IMR-90 (cell line): Measurements from ENCODE around the gene NDST1. TPM values are rescaled to one million over a fixed set of nuclear protein-coding genes. Genes with fewer than 3 reads are reported as not detected.

Source experiments
- ATAC-seq: fragments of 200-7000 bp; cut with Tn5 transposase; 2 replicates; pipeline ENCODE4 v1.9.1; 2020; ENCODE audit warnings: low read depth, mild to moderate bottlenecking, moderate library complexity
- BruUV-seq: library from RNA; stranded (reverse); fragments of 400-500 nt; replicated peaks from 2 replicates; lab custom pipeline; 2021; lab: Mats Ljungman, UMichigan
- CTCF ChIA-PET: fragments of 300-600 bp; formaldehyde crosslinking; extraction: SDS; loops from one replicate; lab custom pipeline; 2021; ENCODE audit warnings: antibody characterized with exemption; lab: Yijun Ruan, JAX
- POLR2A ChIA-PET: fragments of 300-600 bp; sonication (Branson Sonifier 250); formaldehyde crosslinking; loops from one replicate; lab custom pipeline; 2022; ENCODE audit warnings: antibody characterized with exemption; ENCODE audit not compliant: unreplicated experiment; lab: Charles Lee
- DNase-seq: peaks from one replicate; pipeline ENCODE4 v3.0.0; 2013
- H2AFZ ChIP-seq: replicated peaks from 2 replicates; pipeline ENCODE3; 2013; ENCODE audit warnings: low read length, mild to moderate bottlenecking; ENCODE audit not compliant: poor library complexity
- H2AK5ac ChIP-seq: 2 replicates; pipeline ENCODE4 v1.6.1; 2013; ENCODE audit warnings: low read depth, low read length, inconsistent platforms
- H2AK9ac ChIP-seq: replicated peaks from 2 replicates; pipeline ENCODE3; 2013; ENCODE audit warnings: mild to moderate bottlenecking, low read depth, low read length, moderate library complexity; ENCODE audit not compliant: poor library complexity
- H2BK120ac ChIP-seq: 2 replicates; pipeline ENCODE4 v1.6.1; 2013; ENCODE audit warnings: low read depth, low read length, inconsistent platforms
- H2BK15ac ChIP-seq: 3 replicates; pipeline ENCODE4 v1.6.1; 2013; ENCODE audit warnings: low read depth, low read length, inconsistent platforms
- H2BK20ac ChIP-seq: 2 replicates; pipeline ENCODE4 v1.6.1; 2013; ENCODE audit warnings: low read depth, mild to moderate bottlenecking, inconsistent platforms, low read length, moderate library complexity
- H2BK5ac ChIP-seq: 2 replicates; pipeline ENCODE4 v1.6.1; 2013; ENCODE audit warnings: mild to moderate bottlenecking, low read depth, low read length, inconsistent platforms; ENCODE audit not compliant: poor library complexity, severe bottlenecking
- H3K14ac ChIP-seq: replicated peaks from 2 replicates; pipeline ENCODE4 v1.6.1; 2013; ENCODE audit warnings: low read depth, low read length, inconsistent platforms
- H3K18ac ChIP-seq: 2 replicates; pipeline ENCODE4 v1.6.1; 2013; ENCODE audit warnings: low read depth, low read length, control low read depth
- H3K23ac ChIP-seq: 2 replicates; pipeline ENCODE4 v1.6.1; 2013; ENCODE audit warnings: low read depth, low read length, inconsistent platforms
- H3K27ac ChIP-seq: 2 replicates; pipeline ENCODE4 v1.5.1; 2013; ENCODE audit warnings: mild to moderate bottlenecking, control low read depth, low read length; ENCODE audit not compliant: insufficient read depth
- H3K27me3 ChIP-seq: 2 replicates; pipeline ENCODE4 v1.6.1; 2013; ENCODE audit warnings: low read length; ENCODE audit not compliant: control insufficient read depth, insufficient read depth
- H3K36me3 ChIP-seq: 2 replicates; pipeline ENCODE4 v1.6.1; 2013; ENCODE audit warnings: low read length, mixed read lengths; ENCODE audit not compliant: control insufficient read depth, insufficient read depth
- H3K4ac ChIP-seq: 2 replicates; pipeline ENCODE4 v1.6.1; 2013; ENCODE audit warnings: low read depth, low read length, inconsistent platforms
- H3K4me1 ChIP-seq: 2 replicates; pipeline ENCODE4 v1.6.1; 2013; ENCODE audit warnings: low read length, mixed read lengths; ENCODE audit not compliant: control insufficient read depth, insufficient read depth
- H3K4me2 ChIP-seq: 2 replicates; pipeline ENCODE4 v1.6.1; 2013; ENCODE audit warnings: low read depth, mild to moderate bottlenecking, control low read depth, low read length, moderate library complexity
- H3K4me3 ChIP-seq: 2 replicates; pipeline ENCODE4 v1.5.1; 2013; ENCODE audit warnings: low read depth, mild to moderate bottlenecking, control low read depth, low read length, moderate library complexity; ENCODE audit not compliant: insufficient read depth
- H3K56ac ChIP-seq: 2 replicates; pipeline ENCODE4 v1.6.1; 2013; ENCODE audit warnings: low read length, inconsistent platforms; ENCODE audit not compliant: insufficient read depth; ENCODE audit errors: extremely low read depth
- H3K79me1 ChIP-seq, 2 experiments: 2 replicates each; pipeline ENCODE4 v1.6.1; 2013; ENCODE audit warnings: low read length in 2 of 2, inconsistent platforms in 1 of 2, low read depth in 1 of 2
- H3K9ac ChIP-seq: 2 replicates; pipeline ENCODE4 v1.6.1; 2013; ENCODE audit warnings: low read depth, low read length, control low read depth
- H3K9me1 ChIP-seq: 2 replicates; pipeline ENCODE4 v1.6.1; 2013; ENCODE audit warnings: low read length, inconsistent platforms; ENCODE audit not compliant: insufficient read depth
- H3K9me3 ChIP-seq: 2 replicates; pipeline ENCODE4 v1.6.1; 2013; ENCODE audit warnings: low read length; ENCODE audit not compliant: control insufficient read depth, insufficient read depth
- H4K20me1 ChIP-seq: 2 replicates; pipeline ENCODE4 v1.6.1; 2013; ENCODE audit warnings: low read length, inconsistent platforms; ENCODE audit not compliant: insufficient read depth
- H4K5ac ChIP-seq: 2 replicates; pipeline ENCODE4 v1.6.1; 2013; ENCODE audit warnings: mild to moderate bottlenecking, low read depth, low read length, control low read depth
- H4K8ac ChIP-seq, 2 experiments: 2 replicates each; pipeline ENCODE4 v1.6.1; 2013; ENCODE audit warnings: low read depth in 2 of 2, low read length in 2 of 2, control low read depth in 1 of 2, inconsistent platforms in 1 of 2
- H4K91ac ChIP-seq: 2 replicates; pipeline ENCODE4 v1.6.1; 2013; ENCODE audit warnings: low read depth, low read length, inconsistent platforms; ENCODE audit not compliant: insufficient read depth
- CTCF ChIP-seq: conservative IDR thresholded peaks from 2 replicates; pipeline ENCODE4 v1.5.1; 2012; ENCODE audit warnings: mild to moderate bottlenecking, low read depth, low read length, improper control_type of control experiment
- ELK1 ChIP-seq: fragments of 150-350 bp; IDR thresholded peaks from 2 replicates; pipeline ENCODE4 v1.6.1; 2016; ENCODE audit warnings: low read depth, mild to moderate bottlenecking, low read length, moderate library complexity, borderline replicate concordance
- MAFK ChIP-seq: IDR thresholded peaks from 2 replicates; pipeline ENCODE4 v1.6.1; 2012; ENCODE audit warnings: low read depth, low read length, improper control_type of control experiment
- RAD21 ChIP-seq: IDR thresholded peaks from 2 replicates; pipeline ENCODE4 v1.6.1; 2012; ENCODE audit warnings: low read length, improper control_type of control experiment
- SMC3 ChIP-seq: fragments of 150-350 bp; IDR thresholded peaks from 2 replicates; pipeline ENCODE4 v1.6.1; 2016; ENCODE audit warnings: low read depth, mild to moderate bottlenecking, antibody characterized with exemption, low read length, moderate library complexity
- WGBS, 2 experiments: methylation state at CpG; one replicate each; pipeline versions ENCODE4 v1.1.5 to v1.1.7; 2013; ENCODE audit warnings: missing lambda C conversion rate in 2 of 2; ENCODE audit not compliant: insufficient read length in 1 of 2; ENCODE audit errors: extremely low coverage in 2 of 2; 5-methylcytosine and 5-hydroxymethylcytosine counted together
- dilution Hi-C: fragments of 300-500 bp; cut with HindIII; formaldehyde crosslinking; loops from one replicate; pipeline ENCODE4 v1.14.3; 2018; ENCODE audit warnings: low sequenced_read_pairs; ENCODE audit not compliant: unreplicated experiment
- in situ Hi-C: fragments of 300-500 bp; cut with MboI; formaldehyde crosslinking; loops from 3 replicates; pipeline ENCODE4 v1.14.3; 2019; ENCODE audit warnings: low sequenced_read_pairs, inconsistent platforms, mixed read lengths
- intact Hi-C: fragments of 100-400 bp; cut with micrococcal nuclease; formaldehyde crosslinking; loops from 2 replicates; pipeline ENCODE4 v1.10.0; 2022
- polyA plus RNA-seq, 3 experiments: library from polyadenylated mRNA; depleted of rRNA; stranded (reverse); fragments of >200 nt; gene quantifications; 2 replicates each; pipeline ENCODE4 v1.2.3, GENCODE V29; 2012; ENCODE audit warnings: low replicate concordance in 1 of 3
- total RNA-seq: library from RNA; depleted of rRNA; stranded (reverse); fragments of >200 nt; gene quantifications from 2 replicates; pipeline ENCODE4 v1.2.3, GENCODE V29; 2012

NDST1 gene
- total and polyA plus RNA-seq, 2 of the 4 experiments (the other 2 are of a cell fraction): 30.5 to 80.4 TPM

- peaks cover 69% of the 10 kb centered on the region for H3K36me3 ChIP-seq
- dilution Hi-C loops: no loop called here
- CTCF ChIA-PET: interaction anchor here (0.5 to 1.5 kb wide), 6 partner anchors 48 to 121 kb away, joined by 3 to 4 read pairs (median 3); no protein-coding TSS in a partner anchor
- H2BK5ac ChIP-seq: peak overlapping the region; percentile 50
- H3K18ac ChIP-seq: 0 out of 2 replicates have a peak overlapping the region, but pooled peaks have one; percentile 5
- peak; percentile 64 for TF ChIP-seq SMC3
- TF ChIP-seq MAFK: no peak
- TF ChIP-seq RAD21: peak; percentile 59
- TF ChIP-seq ELK1: no peak
- peak; percentile 78 for TF ChIP-seq CTCF
- H3K56ac ChIP-seq: no peak overlapping the region
- no peak overlapping the region for H3K23ac ChIP-seq
- H4K20me1 ChIP-seq: peaks cover 16% of the 10 kb centered on the region; the same call in 1 of the 2 replicates
- H3K9ac ChIP-seq: no peak overlapping the region
- intact Hi-C loops: loop anchor here (1.0 kb wide), 1 partner anchor 85 kb away; no protein-coding TSS in a partner anchor
- H4K8ac ChIP-seq: 0 out of 4 replicates have a peak overlapping the region, but pooled peaks of 1 of the 2 experiments have one; percentile 1
- H3K4ac ChIP-seq: no peak overlapping the region
- no peak overlapping the region for H4K5ac ChIP-seq
- peaks cover 25% of the 10 kb centered on the region for H3K9me1 ChIP-seq
- no peak overlapping the region for H3K4me2 ChIP-seq
- H2BK120ac ChIP-seq: 0 out of 2 replicates have a peak overlapping the region, but pooled peaks have one; percentile 28
- DNase-seq (peak; percentile 31), ATAC-seq (peak; percentile 63)
- H2AFZ ChIP-seq: no peak overlapping the region
- POLR2A ChIA-PET: no interaction called here
- no peak overlapping the region for H2BK15ac ChIP-seq
- H3K9me3 ChIP-seq: no peaks in the 10 kb centered on the region
- H3K27me3 ChIP-seq: no peaks in the 10 kb centered on the region
- H3K4me3 ChIP-seq: no peak overlapping the region
- H3K4me1 ChIP-seq: peaks cover 31% of the 10 kb centered on the region
- H4K91ac ChIP-seq: no peak overlapping the region
- BruUV-seq: no TSS peak
- peaks cover 45 to 68% of the 10 kb centered on the region in 2 experiments for H3K79me1 ChIP-seq
- no peak overlapping the region; the same call in 1 of the 2 replicates for H2AK5ac ChIP-seq
- in situ Hi-C loops: loop anchor here (5.0 kb wide), 1 partner anchor 82 kb away; no protein-coding TSS in a partner anchor
- peak overlapping the region; percentile 28; the same call in 1 of the 2 replicates for H3K27ac ChIP-seq
- WGBS, 2 experiments: no CpG with 5 or more reads among the region's 8 CpGs
- no peak overlapping the region for H3K14ac ChIP-seq
- H2AK9ac ChIP-seq: peak overlapping the region; percentile 10
- no peak overlapping the region for H2BK20ac ChIP-seq
These were observed 36.8 kb downstream of the NDST1 start for GRCh38 chr5:150544611-150545219.
